ENCODE data around the gene RHBDD3. TPM values are rescaled to one million over a fixed set of nuclear protein-coding genes. Genes with fewer than 3 reads are reported as not detected.

Gene RHBDD3
- total and polyA plus RNA-seq, 9 of the 15 experiments (the other 6 are each of a cell fraction or from before 2014, with no cell fraction given): 0.32 to 35.6 (median 14.0) TPM

- TF ChIP-seq, protein P1, sequence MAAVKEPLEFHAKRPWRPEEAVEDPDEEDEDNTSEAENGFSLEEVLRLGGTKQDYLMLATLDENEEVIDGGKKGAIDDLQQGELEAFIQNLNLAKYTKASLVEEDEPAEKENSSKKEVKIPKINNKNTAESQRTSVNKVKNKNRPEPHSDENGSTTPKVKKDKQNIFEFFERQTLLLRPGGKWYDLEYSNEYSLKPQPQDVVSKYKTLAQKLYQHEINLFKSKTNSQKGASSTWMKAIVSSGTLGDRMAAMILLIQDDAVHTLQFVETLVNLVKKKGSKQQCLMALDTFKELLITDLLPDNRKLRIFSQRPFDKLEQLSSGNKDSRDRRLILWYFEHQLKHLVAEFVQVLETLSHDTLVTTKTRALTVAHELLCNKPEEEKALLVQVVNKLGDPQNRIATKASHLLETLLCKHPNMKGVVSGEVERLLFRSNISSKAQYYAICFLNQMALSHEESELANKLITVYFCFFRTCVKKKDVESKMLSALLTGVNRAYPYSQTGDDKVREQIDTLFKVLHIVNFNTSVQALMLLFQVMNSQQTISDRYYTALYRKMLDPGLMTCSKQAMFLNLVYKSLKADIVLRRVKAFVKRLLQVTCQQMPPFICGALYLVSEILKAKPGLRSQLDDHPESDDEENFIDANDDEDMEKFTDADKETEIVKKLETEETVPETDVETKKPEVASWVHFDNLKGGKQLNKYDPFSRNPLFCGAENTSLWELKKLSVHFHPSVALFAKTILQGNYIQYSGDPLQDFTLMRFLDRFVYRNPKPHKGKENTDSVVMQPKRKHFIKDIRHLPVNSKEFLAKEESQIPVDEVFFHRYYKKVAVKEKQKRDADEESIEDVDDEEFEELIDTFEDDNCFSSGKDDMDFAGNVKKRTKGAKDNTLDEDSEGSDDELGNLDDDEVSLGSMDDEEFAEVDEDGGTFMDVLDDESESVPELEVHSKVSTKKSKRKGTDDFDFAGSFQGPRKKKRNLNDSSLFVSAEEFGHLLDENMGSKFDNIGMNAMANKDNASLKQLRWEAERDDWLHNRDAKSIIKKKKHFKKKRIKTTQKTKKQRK (IDR thresholded peaks at IDR 0.05; ENCODE audit: borderline replicate concordance, low read depth, low read length): no peak
- TF ChIP-seq RNF219 (CRISPR knock-in tag; IDR thresholded peaks at IDR 0.05): no peak
- no peak for TF ChIP-seq BMI1 (IDR thresholded peaks at IDR 0.05; ENCODE audit: low read length)
- TF ChIP-seq NEUROD1 (IDR thresholded peaks at IDR 0.05; ENCODE audit: borderline replicate concordance, low read depth, low read length, partially characterized antibody): peak; percentile 67
- TF ChIP-seq MAFK (IDR thresholded peaks at IDR 0.05; ENCODE audit: low read length): peak; percentile 41
- TF ChIP-seq RNF2 (IDR thresholded peaks at IDR 0.05): peak; percentile 52; the same call in 1 of the 2 replicates
- no peak for TF ChIP-seq ZKSCAN8 (CRISPR knock-in tag; IDR thresholded peaks at IDR 0.05)
- TF ChIP-seq E2F6 (IDR thresholded peaks at IDR 0.05; ENCODE audit: borderline replicate concordance in 1 of 2, extremely low read depth in 1 of 2, insufficient read depth in 1 of 2, insufficient read length in 1 of 2, low read depth in 1 of 2, low read length in 1 of 2, poor library complexity in 1 of 2, severe bottlenecking in 1 of 2): peak; percentile 31 to 73
- 0 out of 4 replicates have a peak, but pooled peaks of 1 of the 2 experiments have one; percentile 5 for TF ChIP-seq RCOR1 (IDR thresholded peaks at IDR 0.05; ENCODE audit: borderline replicate concordance in 1 of 2, low read depth in 2 of 2, low read length in 2 of 2)
- no peak for TF ChIP-seq PHB2 (IDR thresholded peaks at IDR 0.05; ENCODE audit: low read depth)
- no peak for TF ChIP-seq ZNF785 (CRISPR knock-in tag; IDR thresholded peaks at IDR 0.05)
- TF ChIP-seq ZNF766 (CRISPR knock-in tag; conservative IDR thresholded peaks at IDR 0.05): peak; percentile 11; the same call in 1 of the 2 replicates
- TF ChIP-seq, protein P2, sequence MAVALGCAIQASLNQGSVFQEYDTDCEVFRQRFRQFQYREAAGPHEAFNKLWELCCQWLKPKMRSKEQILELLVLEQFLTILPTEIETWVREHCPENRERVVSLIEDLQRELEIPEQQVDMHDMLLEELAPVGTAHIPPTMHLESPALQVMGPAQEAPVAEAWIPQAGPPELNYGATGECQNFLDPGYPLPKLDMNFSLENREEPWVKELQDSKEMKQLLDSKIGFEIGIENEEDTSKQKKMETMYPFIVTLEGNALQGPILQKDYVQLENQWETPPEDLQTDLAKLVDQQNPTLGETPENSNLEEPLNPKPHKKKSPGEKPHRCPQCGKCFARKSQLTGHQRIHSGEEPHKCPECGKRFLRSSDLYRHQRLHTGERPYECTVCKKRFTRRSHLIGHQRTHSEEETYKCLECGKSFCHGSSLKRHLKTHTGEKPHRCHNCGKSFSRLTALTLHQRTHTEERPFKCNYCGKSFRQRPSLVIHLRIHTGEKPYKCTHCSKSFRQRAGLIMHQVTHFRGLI (CRISPR knock-in tag; IDR thresholded peaks at IDR 0.05): no peak
- TF ChIP-seq ZKSCAN1 (IDR thresholded peaks at IDR 0.05; ENCODE audit: low read depth, low read length): no peak; the same call in 1 of the 2 replicates
- no peak for TF ChIP-seq SRSF3 (IDR thresholded peaks at IDR 0.05; ENCODE audit: insufficient read depth, low read length)
- TF ChIP-seq PRMT5 (CRISPR knock-in tag; IDR thresholded peaks at IDR 0.05): no peak
- TF ChIP-seq HNRNPH1 (optimal IDR thresholded peaks at IDR 0.05; ENCODE audit: low read depth, low read length): no peak
- no peak for TF ChIP-seq PHTF2 (CRISPR knock-in tag; IDR thresholded peaks at IDR 0.05)
- no peak for TF ChIP-seq NFIC (IDR thresholded peaks at IDR 0.05)
- no peak for TF ChIP-seq SIN3B (IDR thresholded peaks at IDR 0.05; ENCODE audit: low read depth)
Measured at GRCh38 chr22:29267858-29268510, at the start of gene RHBDD3, which contains the start of gene EWSR1 (continued).

Data from K562 (cell line).